Head of caudate nucleus (tissue), 42 donors: ENCODE results near the gene PELI2.
A peak's percentile ranks its signal among the peaks of the same experiment; 100 is the strongest.

Source experiments
- DNase-seq, 42 donors: peaks; one replicate each; pipeline versions ENCODE4 v3.0.0 to v3.0.0-alpha.2; 2020 to 2021; ENCODE audit warnings: mixed read lengths in 7 of 42
- intact Hi-C: fragments of 100-400 bp; cut with DNase I; formaldehyde crosslinking; loops from one replicate; pipeline ENCODE4 v1.15.0; 2022

The PELI2 gene

GRCh38 chr14:56313789-56314188 is 195.6 kb downstream of the PELI2 start:
- intact Hi-C loops = no loop called here
- DNase-seq = no peak

GRCh38 chr14:56318393-56319115 is 200.3 kb downstream of the PELI2 start:
- no peak for DNase-seq
- intact Hi-C loops = no loop called here

GRCh38 chr14:56321861-56322260 is 203.7 kb downstream of the PELI2 start:
- no peak for DNase-seq
- intact Hi-C loops = no loop called here

GRCh38 chr14:56322531-56322930 is 204.3 kb downstream of the PELI2 start:
- intact Hi-C loops = no loop called here
- no peak for DNase-seq

- DNase-seq = no peak
- intact Hi-C loops = no loop called here
Measured at GRCh38 chr14:56324454-56324853, 206.2 kb downstream of the PELI2 start.

- DNase-seq = no peak
- intact Hi-C loops = no loop called here
Measured at GRCh38 chr14:56324856-56325699, 206.9 kb downstream of the PELI2 start.

GRCh38 chr14:56328021-56328420 is 209.8 kb downstream of the PELI2 start:
- DNase-seq = no peak
- intact Hi-C loops = no loop called here

GRCh38 chr14:56331592-56332216 is 213.5 kb downstream of the PELI2 start:
- DNase-seq = no peak
- intact Hi-C loops = no loop called here

GRCh38 chr14:56333359-56334292 is 215.4 kb downstream of the PELI2 start:
- intact Hi-C loops = no loop called here
- peak in 1 of 42 donors; percentile 39 for DNase-seq

- intact Hi-C loops = no loop called here
Measured at GRCh38 chr14:56334458-56334857, 216.2 kb downstream of the PELI2 start.

GRCh38 chr14:56338674-56339073 is 220.5 kb downstream of the PELI2 start:
- DNase-seq = no peak
- intact Hi-C loops = no loop called here

More at GRCh38 chr14:56334458-56334857, 216.2 kb downstream of the PELI2 start:
- DNase-seq = no peak

- intact Hi-C loops = loop anchor here (10.0 kb wide), 1 partner anchor 635 kb away; no protein-coding TSS in a partner anchor
- peak; percentile 68 to 93 (median 85) for DNase-seq
Measured at GRCh38 chr14:56339855-56340701, 221.9 kb downstream of the PELI2 start.

GRCh38 chr14:56340932-56341331 is 222.7 kb downstream of the PELI2 start:
- intact Hi-C loops = loop anchor here (10.0 kb wide), 1 partner anchor 636 kb away; no protein-coding TSS in a partner anchor

GRCh38 chr14:56341766-56342493 is 223.7 kb downstream of the PELI2 start:
- DNase-seq = no peak
- intact Hi-C loops = loop anchor here (10.0 kb wide), 1 partner anchor 637 kb away; no protein-coding TSS in a partner anchor

More at GRCh38 chr14:56340932-56341331, 222.7 kb downstream of the PELI2 start:
- no peak for DNase-seq

- intact Hi-C loops = loop anchor here (10.0 kb wide), 1 partner anchor 638 kb away; no protein-coding TSS in a partner anchor
- no peak for DNase-seq
Measured at GRCh38 chr14:56342494-56342942, 224.3 kb downstream of the PELI2 start.

GRCh38 chr14:56349960-56350359 is 231.7 kb downstream of the PELI2 start:
- DNase-seq = no peak
- intact Hi-C loops = loop anchor here (10.0 kb wide), 1 partner anchor 645 kb away; no protein-coding TSS in a partner anchor
